H1 (cell line): Measurements from ENCODE around the gene TMEM266. TPM values are rescaled to one million over a fixed set of nuclear protein-coding genes. Genes with fewer than 3 reads are reported as not detected.

ENCODE experiments used
- CTCF ChIA-PET: fragments of 300-600 bp; sonication (Branson Sonifier 250); formaldehyde crosslinking; loops from one replicate; lab custom pipeline; 2021; ENCODE audit not compliant: partially characterized antibody; lab: Charles Lee
- POLR2A ChIA-PET: fragments of 300-600 bp; sonication (Branson Sonifier 250); formaldehyde crosslinking; loops from one replicate; lab custom pipeline; 2021; ENCODE audit warnings: inconsistent platforms; ENCODE audit not compliant: partially characterized antibody; lab: Charles Lee
- DNase-seq, 2 experiments: peaks; one replicate each; pipeline versions ENCODE4 v3.0.0 to v3.0.0-alpha.2; 2010 to 2022; ENCODE audit warnings: low spot score in 2 of 2, low read depth in 1 of 2, mixed read lengths in 1 of 2
- FAIRE-seq: peaks from 2 replicates; lab custom pipeline; 2011; peaks lifted over from hg19 to GRCh38; lab: Jason Lieb, UNC
- H2AFZ ChIP-seq: 2 replicates; pipeline ENCODE4 v1.8.1; 2012; ENCODE audit warnings: low read length, inconsistent platforms
- H2AK5ac ChIP-seq: 2 replicates; pipeline ENCODE4 v1.6.1; 2013; ENCODE audit warnings: low read depth, low read length
- H2BK120ac ChIP-seq: replicated peaks from 2 replicates; pipeline ENCODE3; 2013; ENCODE audit warnings: low read depth, low read length, inconsistent platforms
- H2BK12ac ChIP-seq: 2 replicates; pipeline ENCODE4 v1.6.1; 2013; ENCODE audit warnings: low read depth, low read length
- H2BK15ac ChIP-seq: 2 replicates; pipeline ENCODE4 v1.6.1; 2013; ENCODE audit warnings: low read length
- H2BK20ac ChIP-seq: 2 replicates; pipeline ENCODE4 v1.6.1; 2013; ENCODE audit warnings: low read length
- H2BK5ac ChIP-seq: 2 replicates; pipeline ENCODE4 v1.6.1; 2013; ENCODE audit warnings: low read depth, low read length
- H3K14ac ChIP-seq: 2 replicates; pipeline ENCODE4 v1.6.1; 2013; ENCODE audit warnings: inconsistent platforms; ENCODE audit not compliant: insufficient read length
- H3K18ac ChIP-seq: 2 replicates; pipeline ENCODE4 v1.6.1; 2013; ENCODE audit warnings: low read length; ENCODE audit errors: extremely low read depth
- H3K23ac ChIP-seq: 2 replicates; pipeline ENCODE4 v1.6.1; 2013; ENCODE audit warnings: inconsistent platforms; ENCODE audit not compliant: insufficient read length
- H3K23me2 ChIP-seq: 2 replicates; pipeline ENCODE4 v1.6.1; 2013; ENCODE audit warnings: low read depth, low read length
- H3K27ac ChIP-seq: 2 replicates; pipeline ENCODE4 v1.6.1; 2011; ENCODE audit warnings: low read depth, low read length, inconsistent platforms
- H3K27me3 ChIP-seq, 4 experiments: replicated peaks in 1 of 4; 1 replicate in 1 of 4; 2 replicates in 3 of 4; pipeline versions ENCODE4 v1.6.1 to v1.8.1; 2011 to 2013; ENCODE audit warnings: low read length in 3 of 4, mild to moderate bottlenecking in 3 of 4, inconsistent platforms in 2 of 4, mixed read lengths in 2 of 4, moderate library complexity in 1 of 4; ENCODE audit not compliant: control insufficient read depth in 3 of 4, insufficient read depth in 3 of 4; ENCODE audit errors: extremely low read depth in 1 of 4
- H3K36me3 ChIP-seq, 4 experiments: 2 replicates each; pipeline versions ENCODE4 v1.6.1 to v1.8.1; 2011 to 2013; ENCODE audit warnings: mild to moderate bottlenecking in 4 of 4, low read length in 3 of 4, moderate library complexity in 2 of 4, control low read depth in 1 of 4, inconsistent platforms in 1 of 4; ENCODE audit not compliant: insufficient read depth in 4 of 4, control insufficient read depth in 2 of 4
- H3K4ac ChIP-seq: replicated peaks from 2 replicates; pipeline ENCODE3; 2013; ENCODE audit warnings: low read length, low read depth, mixed read lengths, inconsistent platforms; ENCODE audit not compliant: insufficient read length
- H3K4me1 ChIP-seq, 4 experiments: replicated peaks in 1 of 4; 1 replicate in 1 of 4; 2 replicates in 3 of 4; pipeline versions ENCODE4 v1.6.1 to v1.8.1; 2011 to 2013; ENCODE audit warnings: low read length in 3 of 4, inconsistent platforms in 2 of 4, mixed read lengths in 1 of 4; ENCODE audit not compliant: insufficient read depth in 4 of 4, control insufficient read depth in 3 of 4
- H3K4me2 ChIP-seq, 2 experiments: 2 replicates each; pipeline versions ENCODE4 v1.6.1 to v1.8.1; 2011 to 2013; ENCODE audit warnings: low read depth in 2 of 2, low read length in 2 of 2, control low read depth in 1 of 2, inconsistent platforms in 1 of 2, mild to moderate bottlenecking in 1 of 2; ENCODE audit not compliant: insufficient read depth in 1 of 2
- H3K4me3 ChIP-seq, 4 experiments: fragments of 200-600, 300-600 bp in 1 of 4; sonication (generic), shearing (Covaris generic), sonication (Bioruptor Twin) in 1 of 4; 2 replicates each; pipeline versions ENCODE4 v1.5.1 to v1.8.1; 2011 to 2016; ENCODE audit warnings: low read length in 4 of 4, low read depth in 3 of 4, control low read depth in 2 of 4, inconsistent platforms in 2 of 4, mild to moderate bottlenecking in 2 of 4, mixed read lengths in 1 of 4, moderate library complexity in 1 of 4; ENCODE audit not compliant: insufficient read depth in 2 of 4; ENCODE audit errors: extremely low read depth in 1 of 4
- H3K56ac ChIP-seq: replicated peaks from 2 replicates; pipeline ENCODE3; 2013; ENCODE audit warnings: low read depth, mild to moderate bottlenecking, mixed read lengths, low read length, inconsistent platforms; ENCODE audit not compliant: insufficient read length
- H3K79me1 ChIP-seq: 2 replicates; pipeline ENCODE4 v1.6.1; 2013; ENCODE audit warnings: low read depth, low read length, control low read depth
- H3K79me2 ChIP-seq, 2 experiments: 2 replicates each; pipeline versions ENCODE4 v1.6.1 to v1.8.1; 2012 to 2013; ENCODE audit warnings: low read length in 2 of 2, mild to moderate bottlenecking in 2 of 2, inconsistent platforms in 1 of 2; ENCODE audit not compliant: insufficient read depth in 2 of 2, control insufficient read depth in 1 of 2
- H3K9ac ChIP-seq, 4 experiments: replicated peaks in 1 of 4; 1 replicate in 1 of 4; 2 replicates in 3 of 4; pipeline versions ENCODE4 v1.6.1 to v1.8.1; 2011 to 2013; ENCODE audit warnings: low read depth in 3 of 4, low read length in 3 of 4, control low read depth in 2 of 4, mild to moderate bottlenecking in 2 of 4, moderate library complexity in 2 of 4, inconsistent platforms in 1 of 4; ENCODE audit errors: extremely low read depth in 1 of 4
- H3K9me3 ChIP-seq, 2 experiments: 2 replicates each; pipeline versions ENCODE4 v1.6.1 to v1.8.1; 2012 to 2013; ENCODE audit warnings: mild to moderate bottlenecking in 2 of 2, moderate library complexity in 2 of 2, control low read depth in 1 of 2, inconsistent platforms in 1 of 2, low read depth in 1 of 2, low read length in 1 of 2, mixed read lengths in 1 of 2; ENCODE audit not compliant: insufficient read depth in 2 of 2
- H4K20me1 ChIP-seq, 2 experiments: replicated peaks in 1 of 2; 2 replicates each; pipeline versions ENCODE3 to v1.8.1; 2011 to 2013; ENCODE audit warnings: inconsistent platforms in 2 of 2, low read length in 2 of 2, mild to moderate bottlenecking in 1 of 2; ENCODE audit not compliant: insufficient read depth in 2 of 2, control insufficient read depth in 1 of 2
- H4K5ac ChIP-seq: 2 replicates; pipeline ENCODE4 v1.6.1; 2013; ENCODE audit warnings: low read length, low read depth, mixed read lengths, inconsistent platforms; ENCODE audit not compliant: insufficient read length
- H4K8ac ChIP-seq: 2 replicates; pipeline ENCODE4 v1.8.0; 2013; ENCODE audit warnings: mild to moderate bottlenecking, moderate library complexity, low read length, inconsistent platforms; ENCODE audit not compliant: insufficient read depth; ENCODE audit errors: extremely low read depth
- H4K91ac ChIP-seq: replicated peaks from 2 replicates; pipeline ENCODE3; 2013; ENCODE audit warnings: low read length, mixed read lengths, inconsistent platforms; ENCODE audit not compliant: insufficient read length
- CEBPB ChIP-seq: IDR thresholded peaks from 2 replicates; pipeline ENCODE4 v1.6.1; 2012; ENCODE audit warnings: low read depth, low read length
- EZH2 ChIP-seq: fragments of 200-600 bp; sonication (generic); IDR thresholded peaks from 2 replicates; pipeline ENCODE4 v1.7.1; 2012; ENCODE audit warnings: low read depth, mild to moderate bottlenecking, moderate library complexity, low read length, inconsistent platforms; ENCODE audit not compliant: severe bottlenecking
- KDM1A ChIP-seq: fragments of 200-600, 300-600 bp; sonication (generic); IDR thresholded peaks from 2 replicates; pipeline ENCODE4 v1.7.1; 2016; ENCODE audit warnings: mild to moderate bottlenecking, low read length, borderline replicate concordance
- SAP30 ChIP-seq: fragments of 300-600 bp; sonication (generic); IDR thresholded peaks from 2 replicates; pipeline ENCODE4 v1.7.1; 2012; ENCODE audit warnings: low read length, moderate library complexity, mild to moderate bottlenecking, inconsistent platforms; ENCODE audit not compliant: insufficient read depth, insufficient replicate concordance
- SRF ChIP-seq: IDR thresholded peaks from 2 replicates; pipeline ENCODE4 v1.6.1; 2011; ENCODE audit warnings: mild to moderate bottlenecking, low read depth, low read length, moderate library complexity
- TBP ChIP-seq: IDR thresholded peaks from 2 replicates; pipeline ENCODE4 v1.6.1; 2011; ENCODE audit warnings: low read depth, low read length, improper control_type of control experiment
- YY1 ChIP-seq: IDR thresholded peaks from 2 replicates; pipeline ENCODE4 v1.6.1; 2011; ENCODE audit warnings: low read depth, mild to moderate bottlenecking, low read length
- WGBS, 2 experiments: shearing (Covaris generic) in 1 of 2; methylation state at CpG; one replicate each; pipeline versions ENCODE4 v1.1.6 to v1.1.7; 2013 to 2015; ENCODE audit warnings: low lambda C conversion rate in 2 of 2, mixed read lengths in 2 of 2, inconsistent platforms in 1 of 2, low coverage in 1 of 2, missing lambda C conversion rate in 1 of 2; ENCODE audit not compliant: insufficient replicate concordance in 2 of 2, insufficient coverage in 1 of 2, insufficient read length in 1 of 2; ENCODE audit errors: extremely low coverage in 1 of 2, missing lambda C conversion rate in 1 of 2; 5-methylcytosine and 5-hydroxymethylcytosine counted together
- polyA plus RNA-seq, 7 experiments: library from polyadenylated mRNA; depleted of rRNA in 3 of 7; stranded (reverse) in 5 of 7; unstranded in 2 of 7; fragments of >200 nt in 5 of 7; fragments of 200-250 nt in 2 of 7; gene quantifications; 1 replicate in 5 of 7; 2 replicates in 1 of 7; 4 replicates in 1 of 7; pipeline versions ENCODE4 v1.2.1 to v1.2.3, GENCODE V29; 2011 to 2013; ENCODE audit warnings: missing spikeins in 2 of 7, mixed read lengths in 2 of 7
- total RNA-seq: library from RNA; stranded (reverse); fragmentation: NEBNext Ultra II Directional; extraction: Animal tissue kit (Norgen Biotek cat#: 25700); gene quantifications from 2 replicates; pipeline ENCODE4 v1.2.1, GENCODE V29; 2021
- TF ChIP-seq, protein P1 (sequence below): IDR thresholded peaks from 2 replicates; pipeline ENCODE4 v1.6.1; 2012; ENCODE audit warnings: low read length, inconsistent platforms
- TF ChIP-seq, protein P2 (sequence below), 3 experiments: IDR thresholded peaks; 1 replicate in 2 of 3; 2 replicates in 1 of 3; pipeline versions ENCODE4 v1.5.1 to v1.6.1; 2011; ENCODE audit warnings: low read length in 3 of 3, mild to moderate bottlenecking in 3 of 3, inconsistent platforms in 2 of 3, low read depth in 1 of 3, moderate library complexity in 1 of 3; ENCODE audit not compliant: insufficient read depth in 1 of 3; ENCODE audit errors: control extremely low read depth in 1 of 3

The TMEM266 gene
- total and polyA plus RNA-seq, 2 of the 8 experiments (the other 6 are each of a cell fraction or from before 2014, with no cell fraction given) = 2.6 TPM

DNA sequence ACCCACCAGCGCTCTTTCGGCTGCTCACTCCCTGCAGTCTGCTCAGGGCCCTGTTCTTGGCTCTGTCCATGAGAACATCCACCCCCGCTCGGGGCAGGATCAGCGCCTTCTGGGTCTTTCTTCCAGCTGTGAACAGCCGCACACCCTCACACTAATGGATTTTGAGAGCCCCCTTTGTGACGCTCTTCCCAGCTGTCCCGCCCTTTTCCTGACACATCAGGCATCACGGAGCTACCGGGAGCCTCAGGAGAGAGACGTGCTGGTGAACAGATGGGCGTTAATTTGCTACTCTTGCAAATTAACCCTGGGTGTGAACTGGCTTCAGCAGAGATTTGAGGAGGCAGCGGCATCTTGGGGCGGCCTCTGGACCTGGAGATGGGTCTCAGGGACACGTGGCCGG is 113.0 kb downstream of the TMEM266 start:
- no peak for DNase-seq
- TF ChIP-seq YY1 (no peak), TBP (no peak), EZH2 (no peak), SRF (no peak), KDM1A (no peak), SAP30 (no peak), CEBPB (no peak)
- TF ChIP-seq, protein P1, sequence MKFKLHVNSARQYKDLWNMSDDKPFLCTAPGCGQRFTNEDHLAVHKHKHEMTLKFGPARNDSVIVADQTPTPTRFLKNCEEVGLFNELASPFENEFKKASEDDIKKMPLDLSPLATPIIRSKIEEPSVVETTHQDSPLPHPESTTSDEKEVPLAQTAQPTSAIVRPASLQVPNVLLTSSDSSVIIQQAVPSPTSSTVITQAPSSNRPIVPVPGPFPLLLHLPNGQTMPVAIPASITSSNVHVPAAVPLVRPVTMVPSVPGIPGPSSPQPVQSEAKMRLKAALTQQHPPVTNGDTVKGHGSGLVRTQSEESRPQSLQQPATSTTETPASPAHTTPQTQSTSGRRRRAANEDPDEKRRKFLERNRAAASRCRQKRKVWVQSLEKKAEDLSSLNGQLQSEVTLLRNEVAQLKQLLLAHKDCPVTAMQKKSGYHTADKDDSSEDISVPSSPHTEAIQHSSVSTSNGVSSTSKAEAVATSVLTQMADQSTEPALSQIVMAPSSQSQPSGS = no peak
- TF ChIP-seq, protein P2, sequence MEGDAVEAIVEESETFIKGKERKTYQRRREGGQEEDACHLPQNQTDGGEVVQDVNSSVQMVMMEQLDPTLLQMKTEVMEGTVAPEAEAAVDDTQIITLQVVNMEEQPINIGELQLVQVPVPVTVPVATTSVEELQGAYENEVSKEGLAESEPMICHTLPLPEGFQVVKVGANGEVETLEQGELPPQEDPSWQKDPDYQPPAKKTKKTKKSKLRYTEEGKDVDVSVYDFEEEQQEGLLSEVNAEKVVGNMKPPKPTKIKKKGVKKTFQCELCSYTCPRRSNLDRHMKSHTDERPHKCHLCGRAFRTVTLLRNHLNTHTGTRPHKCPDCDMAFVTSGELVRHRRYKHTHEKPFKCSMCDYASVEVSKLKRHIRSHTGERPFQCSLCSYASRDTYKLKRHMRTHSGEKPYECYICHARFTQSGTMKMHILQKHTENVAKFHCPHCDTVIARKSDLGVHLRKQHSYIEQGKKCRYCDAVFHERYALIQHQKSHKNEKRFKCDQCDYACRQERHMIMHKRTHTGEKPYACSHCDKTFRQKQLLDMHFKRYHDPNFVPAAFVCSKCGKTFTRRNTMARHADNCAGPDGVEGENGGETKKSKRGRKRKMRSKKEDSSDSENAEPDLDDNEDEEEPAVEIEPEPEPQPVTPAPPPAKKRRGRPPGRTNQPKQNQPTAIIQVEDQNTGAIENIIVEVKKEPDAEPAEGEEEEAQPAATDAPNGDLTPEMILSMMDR (IDR thresholded peaks at IDR 0.05; ENCODE audit: control extremely low read depth in 1 of 3, insufficient read depth in 1 of 3, low read depth in 1 of 3, low read length in 3 of 3) = no peak

More for the DNA sequence above, 113.0 kb downstream of the TMEM266 start:
- no peak overlapping the region for H3K4me3 ChIP-seq
- H3K27ac ChIP-seq = no peak overlapping the region
- 89% methylated on average over 16 of the region's 16 CpGs; no CpG with 5 or more reads in 1 of the 2 experiments for WGBS, 2 experiments
- no peak overlapping the region for H2BK20ac ChIP-seq
- H3K27me3 ChIP-seq = no peaks in the 10 kb centered on the region; a peak in 1 of 7 replicates
- no peak overlapping the region for H2AFZ ChIP-seq
- no peak overlapping the region for H2BK120ac ChIP-seq
- no peak overlapping the region for H3K18ac ChIP-seq
- no peaks in the 10 kb centered on the region for H3K79me2 ChIP-seq
- FAIRE-seq = no peak
- no peak overlapping the region for H4K8ac ChIP-seq
- CTCF ChIA-PET = interaction anchor here (0.6 to 1.8 kb wide), 3 partner anchors 18 to 459 kb away, joined by 3 to 5 read pairs (median 4); no protein-coding TSS in a partner anchor
- H3K23me2 ChIP-seq = no peaks in the 10 kb centered on the region
- H2BK15ac ChIP-seq = no peak overlapping the region
- no peaks in the 10 kb centered on the region for H3K36me3 ChIP-seq
- POLR2A ChIA-PET = no interaction called here
- H3K23ac ChIP-seq = no peak overlapping the region
- no peaks in the 10 kb centered on the region for H3K79me1 ChIP-seq
- no peak overlapping the region for H3K9ac ChIP-seq
- H3K9me3 ChIP-seq = no peaks in the 10 kb centered on the region
- H3K56ac ChIP-seq = no peak overlapping the region
- no peak overlapping the region for H2AK5ac ChIP-seq
- no peak overlapping the region for H2BK5ac ChIP-seq
- no peak overlapping the region for H3K4me2 ChIP-seq
- no peak overlapping the region for H3K4ac ChIP-seq
- H4K5ac ChIP-seq = no peak overlapping the region
- no peaks in the 10 kb centered on the region for H4K20me1 ChIP-seq
- peaks cover 0 to 5% (median 0%) of the 10 kb centered on the region in 4 experiments; a peak in 1 of 7 replicates for H3K4me1 ChIP-seq
- H4K91ac ChIP-seq = no peak overlapping the region
- no peak overlapping the region for H3K14ac ChIP-seq
- no peak overlapping the region for H2BK12ac ChIP-seq
